AG08395 (cell line): ENCODE results near the gene ASNSD1.
"Not testable (repeated sequence)": the region's sequence is repeated elsewhere in the genome, so short reads cannot be mapped to it uniquely, and the experiment has no call there.

ENCODE experiments used
- DNase-seq: peaks from one replicate; pipeline ENCODE4 v3.0.0; 2012; ENCODE audit warnings: mixed read lengths, low spot score

The ASNSD1 gene

DNA sequence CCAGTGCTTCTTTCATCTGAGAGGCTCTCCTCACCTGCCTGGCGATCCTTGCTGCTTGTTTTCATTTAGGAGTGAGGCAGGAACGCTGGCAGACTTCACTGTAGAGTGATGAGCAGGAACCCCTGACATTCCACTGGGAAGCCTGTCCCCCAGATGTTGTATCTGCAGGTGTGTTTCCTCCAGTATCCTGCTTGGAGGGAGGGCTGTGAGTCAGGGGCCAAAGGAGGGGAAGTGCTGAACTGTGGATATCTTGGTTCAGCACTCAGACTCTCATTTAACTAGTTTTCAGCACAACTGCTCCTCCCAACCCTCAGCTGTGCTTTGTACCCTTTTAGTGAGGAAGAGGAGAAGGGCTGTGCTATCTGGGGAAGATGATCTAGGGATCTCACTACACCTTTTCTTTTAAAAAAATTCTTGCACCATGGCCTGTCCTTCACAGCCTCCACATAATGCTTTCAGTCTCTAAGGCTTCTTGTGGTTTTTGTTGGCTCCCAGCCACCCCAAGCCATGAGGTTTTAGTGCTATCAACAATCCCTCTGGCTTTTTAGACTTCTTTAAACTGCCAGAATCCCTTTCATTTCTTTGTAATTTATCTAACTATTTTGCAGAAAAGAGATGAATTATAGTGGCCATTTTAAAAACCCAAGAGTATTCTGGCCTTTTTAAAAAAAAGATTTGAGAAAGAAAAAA, 24.4 kb downstream of the ASNSD1 start:
- peak; percentile 43 for DNase-seq

- DNase-seq, result not testable (repeated sequence)
These were observed 26.5 kb downstream of the ASNSD1 start for GRCh38 chr2:189687796-189688195.

DNA sequence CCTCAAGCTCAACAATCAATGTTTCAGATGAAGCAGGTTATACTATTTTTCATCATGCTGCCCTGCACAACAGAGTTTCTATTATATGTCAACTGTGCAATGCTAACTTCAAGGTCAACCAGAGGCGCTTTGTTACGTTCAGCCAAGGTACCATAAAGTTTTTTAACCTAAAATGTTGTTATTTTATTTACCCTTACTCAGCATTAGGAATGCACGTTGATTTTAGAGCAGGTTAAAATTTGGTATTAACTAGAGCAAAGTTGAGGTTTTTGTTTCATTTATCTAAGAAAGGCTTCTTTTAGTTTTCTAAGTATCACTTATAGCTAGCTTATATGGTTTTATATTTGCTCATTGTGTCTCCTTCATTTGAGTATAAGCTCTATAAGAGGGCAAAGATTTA, 35.0 kb downstream of the ASNSD1 start:
- no peak for DNase-seq

- peak; percentile 33 for DNase-seq
These were observed 37.0 kb downstream of the ASNSD1 start for GRCh38 chr2:189698020-189698887.

DNA sequence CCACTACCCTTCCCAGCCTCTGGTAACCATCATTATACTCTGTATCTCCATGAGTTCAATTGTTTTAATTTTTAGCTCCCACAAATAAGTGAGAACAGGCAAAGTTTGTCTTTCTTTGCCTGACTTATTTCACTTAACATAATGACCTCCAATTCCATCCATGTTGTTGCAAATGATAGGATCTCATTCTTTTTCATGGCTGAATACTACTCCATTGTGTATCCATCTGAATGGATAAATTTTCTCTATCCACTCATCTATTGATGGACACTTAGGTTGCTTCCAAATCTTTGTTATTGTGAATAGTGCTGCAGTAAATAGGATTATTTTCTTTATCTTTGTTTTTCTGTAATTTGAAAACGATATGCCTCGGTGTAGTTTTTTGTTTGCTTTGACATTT, 39.4 kb downstream of the ASNSD1 start:
- DNase-seq, result no peak

GRCh38 chr2:189702071-189702470, 40.8 kb downstream of the ASNSD1 start:
- no peak for DNase-seq

GRCh38 chr2:189709501-189710221, 48.4 kb downstream of the ASNSD1 start:
- DNase-seq, result no peak

GRCh38 chr2:189717593-189717992, 56.3 kb downstream of the ASNSD1 start:
- not testable (repeated sequence) for DNase-seq

GRCh38 chr2:189719571-189719970, 58.3 kb downstream of the ASNSD1 start:
- no peak for DNase-seq
